Fibroblast of the conjunctiva (primary cell): ENCODE results near the gene ORAI2.
"Not testable (repeated sequence)": the region's sequence is repeated elsewhere in the genome, so short reads cannot be mapped to it uniquely, and the experiment has no call there.

Experiments
- DNase-seq: peaks from one replicate; pipeline ENCODE4 v3.0.0-alpha.2; 2010; ENCODE audit warnings: low read depth

The ORAI2 gene

DNA sequence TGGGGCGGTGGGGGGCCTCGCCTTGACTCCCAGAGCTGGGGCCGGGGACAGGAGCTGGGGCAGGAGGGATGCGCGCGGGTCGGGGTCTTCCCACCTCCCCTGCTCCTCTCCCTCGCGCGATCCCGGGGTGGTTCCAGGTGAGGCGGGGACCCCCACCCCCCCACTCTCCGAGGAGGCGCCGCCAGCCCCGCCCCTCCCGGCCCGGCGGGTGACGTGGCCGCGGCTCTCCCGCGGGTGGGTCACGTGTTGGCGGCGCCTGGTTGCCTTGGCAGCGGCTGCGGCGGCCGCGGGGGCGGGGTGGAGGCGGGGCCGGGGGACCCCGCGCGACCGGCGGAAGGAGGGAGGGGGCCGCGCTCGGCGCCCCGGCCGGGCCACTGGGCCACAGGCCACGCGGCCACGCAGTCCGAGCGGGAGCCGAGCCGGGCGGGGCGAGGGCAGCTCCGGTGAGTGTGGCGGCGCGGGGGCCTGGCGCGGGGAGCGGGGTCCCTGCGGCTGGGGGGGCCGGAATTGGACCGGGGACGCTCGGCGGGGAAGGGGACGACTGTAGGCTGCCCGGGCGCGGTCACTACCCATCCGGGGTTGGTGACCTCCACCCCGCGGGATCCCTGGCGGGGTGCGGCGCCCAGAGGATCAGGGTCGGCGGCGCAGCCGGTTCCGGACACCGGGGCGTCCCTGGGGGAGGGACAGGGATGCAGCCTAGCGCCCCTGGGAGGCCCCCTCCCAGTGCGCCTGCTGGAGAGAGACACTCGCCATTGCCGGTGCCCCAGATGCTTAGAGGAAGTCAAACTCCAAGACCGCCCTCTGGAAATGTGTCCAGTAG lies at the start of gene ORAI2:
ORAI2 (plus strand) TSS at position 357 of the 820 bp plus-strand sequence. CDS start 5,382 bp downstream, outside the sequence.
- no peak for DNase-seq

- DNase-seq = no peak
These were observed 46.3 kb upstream of the ORAI2 start for GRCh38 chr7:102387064-102387463.

DNA sequence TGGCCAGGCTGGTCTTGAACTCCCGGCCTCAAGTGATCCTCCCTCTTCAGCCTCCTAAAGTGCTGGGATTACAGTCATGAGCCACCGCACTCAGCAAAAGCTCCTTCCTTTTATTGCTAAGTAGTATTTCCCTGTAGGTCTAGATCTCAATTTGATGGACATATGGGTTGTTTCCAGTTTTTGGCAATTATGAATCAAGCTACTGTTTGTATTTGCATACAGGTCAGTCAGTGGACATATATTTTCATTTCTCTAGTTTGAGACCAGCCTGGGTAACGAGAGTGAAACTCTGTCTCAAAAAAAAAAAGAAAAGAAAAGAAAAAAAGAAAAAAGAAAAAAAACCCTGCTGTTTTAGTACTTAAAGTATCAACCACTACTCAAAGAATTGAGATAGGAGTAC lies 43.6 kb upstream of the ORAI2 start:
- DNase-seq = no peak

GRCh38 chr7:102390697-102391484 lies 42.5 kb upstream of the ORAI2 start:
- DNase-seq = peak; percentile 59

DNA sequence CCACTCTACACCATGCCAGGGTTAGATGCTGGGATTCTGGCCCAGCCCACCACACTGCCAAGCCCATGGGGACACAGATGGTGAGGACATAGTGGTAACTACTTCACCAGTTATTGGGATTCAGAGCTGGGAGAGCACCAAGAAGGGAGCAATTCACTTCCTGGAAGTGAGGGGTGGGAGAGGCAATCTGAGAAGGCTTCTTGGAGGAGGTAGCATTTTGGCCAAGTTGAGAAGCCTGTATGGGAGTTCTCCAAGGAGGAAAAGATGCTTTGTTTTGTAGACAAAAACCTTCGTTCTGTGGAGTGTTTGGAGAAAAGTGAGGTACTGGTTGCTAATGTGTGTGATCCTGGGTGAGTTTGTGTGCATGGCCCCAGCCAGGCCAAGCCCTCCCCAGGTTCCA lies 41.0 kb upstream of the ORAI2 start:
- DNase-seq = no peak

DNA sequence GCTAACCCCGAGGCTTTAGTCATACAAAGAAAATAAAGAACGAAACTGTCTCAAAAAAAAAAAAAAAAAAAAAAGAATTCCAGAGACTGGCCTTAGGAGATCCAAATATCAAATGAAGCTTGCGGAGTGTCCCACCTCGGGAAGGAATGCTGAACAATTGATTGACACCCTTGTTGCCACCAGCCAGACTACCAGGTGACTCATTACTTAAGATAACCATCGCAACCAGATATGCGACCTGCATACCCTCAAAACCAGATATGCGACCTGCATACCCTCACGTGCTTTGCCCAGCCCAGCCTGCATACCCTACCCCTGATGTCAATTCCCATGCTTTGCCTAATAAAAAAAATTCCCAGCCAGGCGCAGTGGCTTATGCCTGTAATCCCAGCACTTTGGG lies 39.9 kb upstream of the ORAI2 start:
- no peak for DNase-seq

DNA sequence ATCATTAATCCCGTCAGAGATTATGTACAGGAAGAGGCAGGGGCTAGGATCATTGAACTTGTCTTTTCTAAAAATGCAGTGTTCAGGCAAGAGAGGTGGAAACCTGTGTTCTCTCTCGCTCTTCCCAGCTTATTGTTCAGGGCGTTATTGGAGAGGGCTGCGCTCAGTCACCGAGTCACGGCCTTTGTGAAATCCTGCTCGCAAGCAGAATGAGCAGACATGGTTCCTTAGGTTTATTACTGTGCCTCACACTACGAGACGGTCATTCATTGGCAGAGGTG lies 37.8 kb upstream of the ORAI2 start:
- DNase-seq = no peak

GRCh38 chr7:102395873-102396709 lies 37.3 kb upstream of the ORAI2 start, which contains the start of gene PRKRIP1:
TSS of gene PRKRIP1 (plus strand) at chr7:102396363. CDS start at chr7:102396412, 49 bp downstream.
- peak; percentile 84 for DNase-seq

DNA sequence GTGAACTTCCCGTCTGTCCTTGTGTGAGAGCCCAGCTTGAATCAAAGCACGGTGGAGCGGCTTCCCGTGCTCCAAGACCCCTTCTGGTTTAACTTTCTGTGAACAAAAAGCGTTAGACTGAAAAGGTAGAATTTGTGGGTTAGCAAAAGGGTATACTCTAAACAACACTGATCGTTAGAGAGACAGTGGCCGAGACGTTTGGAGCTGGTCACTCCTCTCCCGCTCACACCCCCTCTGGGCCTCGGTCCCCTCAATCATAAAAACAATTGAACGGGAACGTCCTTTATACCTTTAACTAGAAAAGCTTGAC lies 36.7 kb upstream of the ORAI2 start:
- no peak for DNase-seq

GRCh38 chr7:102398543-102398942 lies 34.8 kb upstream of the ORAI2 start:
- no peak for DNase-seq

DNA sequence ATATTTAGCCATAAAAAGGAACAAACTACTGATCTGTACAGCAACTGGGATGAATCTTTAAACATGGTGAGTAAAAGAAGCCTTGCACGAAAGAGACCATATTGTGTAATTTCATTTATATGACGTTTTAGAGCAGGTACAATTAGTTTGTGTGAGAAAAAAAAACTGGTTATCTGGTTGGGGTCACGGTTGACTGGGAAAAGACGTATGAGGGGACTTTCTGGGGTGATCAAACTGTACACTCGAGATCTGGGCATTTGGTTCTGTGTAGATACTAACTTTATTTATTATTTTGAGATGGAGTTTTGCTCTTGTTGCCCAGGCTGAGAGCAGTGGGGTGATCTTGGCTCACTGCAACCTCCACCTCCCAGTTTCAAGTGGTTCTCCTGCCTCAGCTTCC lies 33.0 kb upstream of the ORAI2 start:
- no peak for DNase-seq

- no peak for DNase-seq
These were observed 29.8 kb upstream of the ORAI2 start for GRCh38 chr7:102403563-102403962.

DNA sequence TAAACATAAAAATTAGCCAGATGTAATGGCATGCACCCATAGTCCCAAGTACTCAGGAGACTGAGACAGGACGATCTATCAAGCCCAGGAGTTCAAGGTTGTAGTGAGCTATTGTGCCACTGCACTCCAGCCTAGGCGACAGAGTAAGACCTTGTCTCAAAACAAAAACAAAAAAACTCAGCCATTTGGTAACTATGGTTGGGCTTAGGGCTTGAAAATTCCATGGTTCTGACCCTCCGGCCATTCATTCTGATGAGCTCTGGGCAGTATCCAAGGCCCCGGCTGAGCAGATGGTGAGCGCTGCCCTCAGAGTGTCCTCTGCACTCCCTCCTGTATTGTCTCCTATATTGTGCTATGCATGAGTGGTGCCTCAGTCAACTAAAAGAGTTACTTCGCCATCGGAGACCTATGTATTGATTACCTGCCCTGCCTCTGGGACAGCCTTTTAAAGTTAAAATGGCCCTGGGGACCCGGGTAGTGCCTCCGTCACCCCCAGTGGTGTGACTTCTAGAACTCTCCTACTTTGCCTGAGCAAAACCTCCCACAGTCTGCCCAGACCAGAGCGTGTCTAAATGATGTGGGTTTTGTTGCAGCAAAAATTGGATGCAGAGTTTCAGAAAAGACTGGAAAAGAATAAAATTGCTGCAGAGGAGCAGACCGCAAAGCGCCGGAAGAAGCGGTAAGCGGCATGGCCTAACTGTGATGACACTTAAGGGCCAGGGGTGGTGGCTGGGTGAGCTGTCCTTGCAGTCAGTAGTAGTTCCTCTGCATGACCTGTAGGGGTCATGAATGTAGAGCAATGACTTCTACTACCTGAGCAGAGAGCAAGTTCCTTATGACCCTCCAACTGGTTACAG lies 29.1 kb upstream of the ORAI2 start:
- peak; percentile 32 for DNase-seq

DNA sequence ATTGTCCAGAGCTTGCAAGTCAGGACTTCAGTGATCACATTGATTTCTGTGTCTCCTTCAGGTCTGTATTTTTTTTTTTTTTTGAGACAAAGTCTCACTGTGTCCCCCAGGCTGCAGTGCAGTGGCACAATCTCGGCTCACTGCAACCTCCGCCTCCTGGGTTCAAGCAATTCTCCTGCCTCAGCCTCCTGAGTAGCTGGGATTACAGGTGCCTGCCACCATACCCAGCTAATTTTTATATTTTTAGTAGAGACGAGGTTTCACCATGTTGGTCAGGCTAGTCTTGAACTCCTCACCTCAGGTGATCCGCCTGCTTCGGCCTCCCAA lies 28.6 kb upstream of the ORAI2 start:
- not testable (repeated sequence) for DNase-seq

DNA sequence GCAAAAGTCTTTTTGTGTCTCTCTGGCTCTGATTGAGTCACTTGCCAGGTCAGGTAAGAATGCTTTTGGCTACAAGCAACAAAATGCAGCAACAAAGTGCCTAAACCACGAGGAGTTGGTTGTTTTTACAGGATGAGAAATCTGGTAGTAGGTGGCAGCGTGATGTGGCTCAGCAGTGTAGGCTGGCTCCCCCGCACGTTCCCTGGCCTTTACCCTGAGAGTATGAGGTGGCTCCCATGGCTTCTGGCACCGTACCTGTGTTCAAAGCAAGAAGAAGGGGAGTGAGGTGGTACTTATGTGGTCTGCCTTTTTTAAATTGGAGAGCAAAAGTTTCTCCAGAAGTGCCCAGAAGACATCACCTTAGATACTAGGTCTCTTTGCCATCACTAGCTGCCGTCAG lies 25.5 kb upstream of the ORAI2 start:
- DNase-seq = no peak

GRCh38 chr7:102408530-102408929 lies 24.8 kb upstream of the ORAI2 start:
- DNase-seq = not testable (repeated sequence)

GRCh38 chr7:102409340-102409739 lies 24.0 kb upstream of the ORAI2 start:
- no peak for DNase-seq

GRCh38 chr7:102410123-102410522 lies 23.3 kb upstream of the ORAI2 start:
- DNase-seq = no peak

GRCh38 chr7:102410918-102411317 lies 22.5 kb upstream of the ORAI2 start:
- no peak for DNase-seq

DNA sequence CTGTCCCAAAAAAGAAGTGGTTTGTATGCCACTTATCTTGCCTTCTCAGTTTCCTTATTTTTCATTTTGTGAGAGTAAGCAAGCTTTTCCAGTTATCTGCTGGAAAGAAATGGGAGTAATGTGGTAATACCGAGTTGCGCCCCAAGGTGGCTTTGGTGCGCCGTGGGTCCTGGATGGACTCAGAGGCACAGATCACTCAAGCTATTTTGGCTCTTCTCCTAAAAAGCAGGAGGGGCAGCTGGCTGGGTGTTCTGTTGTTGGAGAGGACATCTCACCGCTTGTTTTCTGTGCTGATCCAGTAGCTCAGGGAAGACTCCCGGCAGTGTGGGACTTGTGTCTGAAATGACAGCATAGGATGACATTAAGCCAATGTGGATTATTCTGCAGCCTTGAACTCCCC lies 20.8 kb upstream of the ORAI2 start:
- DNase-seq = no peak

GRCh38 chr7:102413091-102413490 lies 20.3 kb upstream of the ORAI2 start:
- no peak for DNase-seq

- no peak for DNase-seq
These were observed 19.8 kb upstream of the ORAI2 start for GRCh38 chr7:102413611-102414010.
